B cell (primary cell): Measurements from ENCODE around the gene MLLT6. TPM values are rescaled to one million over a fixed set of nuclear protein-coding genes. Genes with fewer than 3 reads are reported as not detected.

Experiments
- ATAC-seq: fragments of 200-7000 bp; cut with Tn5 transposase; one replicate; pipeline ENCODE4 v1.10.0; 2021; ENCODE audit warnings: low read depth, mild to moderate bottlenecking, moderate number of reproducible peaks, moderate library complexity
- CTCF ChIA-PET: fragments of 350-600 bp; sonication (Branson Sonifier 250); formaldehyde crosslinking; loops from one replicate; lab custom pipeline; 2021; ENCODE audit warnings: antibody characterized with exemption, inconsistent platforms; lab: Charles Lee
- POLR2A ChIA-PET: fragments of 350-600 bp; sonication (Branson Sonifier 250); formaldehyde crosslinking; loops from one replicate; lab custom pipeline; 2021; ENCODE audit warnings: antibody characterized with exemption; lab: Charles Lee
- DNase-seq: peaks from one replicate; pipeline ENCODE4 v3.0.0; 2013
- H2AFZ ChIP-seq: 2 replicates; pipeline ENCODE4 v1.6.1; 2012; ENCODE audit warnings: mild to moderate bottlenecking, low read depth, low read length; ENCODE audit not compliant: insufficient read depth, poor library complexity, severe bottlenecking
- H3K27ac ChIP-seq, 2 donors: 1 replicate in 1 of 2; 2 replicates in 1 of 2; pipeline ENCODE4 v1.5.1; 2012 to 2013; ENCODE audit warnings: low read length in 2 of 2, mild to moderate bottlenecking in 2 of 2, moderate library complexity in 1 of 2
- H3K27me3 ChIP-seq, 4 experiments: fragments of 200-600 bp in 1 of 4; sonication (generic) in 1 of 4; replicated peaks in 1 of 4; 1 replicate in 2 of 4; 2 replicates in 2 of 4; pipeline versions ENCODE4 v1.6.1 to v1.7.0; 2013 to 2016; ENCODE audit warnings: low read length in 3 of 4, mild to moderate bottlenecking in 2 of 4, mixed read lengths in 1 of 4, moderate library complexity in 1 of 4; ENCODE audit not compliant: insufficient read depth in 4 of 4, control insufficient read depth in 3 of 4; ENCODE audit errors: control extremely low read depth in 1 of 4
- H3K36me3 ChIP-seq, 2 experiments: replicated peaks in 1 of 2; 1 replicate in 1 of 2; 2 replicates in 1 of 2; pipeline versions ENCODE4 v1.6.1 to v1.7.1; 2013; ENCODE audit warnings: low read length in 1 of 2; ENCODE audit not compliant: insufficient read depth in 2 of 2, control insufficient read depth in 1 of 2; ENCODE audit errors: control extremely low read depth in 1 of 2, extremely low read depth in 1 of 2
- H3K4me1 ChIP-seq, 2 donors: fragments of 200-600 bp in 1 of 2; sonication (generic) in 1 of 2; 1 replicate in 1 of 2; 2 replicates in 1 of 2; pipeline versions ENCODE4 v1.5.1 to v1.6.1; 2013 to 2017; ENCODE audit warnings: low read length in 2 of 2; ENCODE audit not compliant: control insufficient read depth in 2 of 2, insufficient read depth in 2 of 2
- H3K4me2 ChIP-seq: replicated peaks from 2 replicates; pipeline ENCODE3; 2012; ENCODE audit warnings: mild to moderate bottlenecking, low read depth, low read length; ENCODE audit not compliant: poor library complexity, severe bottlenecking
- H3K4me3 ChIP-seq, 5 experiments: fragments of 200-600 bp in 1 of 5; sonication (generic) in 1 of 5; 1 replicate in 3 of 5; 2 replicates in 2 of 5; pipeline versions ENCODE4 v1.5.1 to v1.7.0; 2011 to 2016; ENCODE audit warnings: low read length in 4 of 5, mild to moderate bottlenecking in 4 of 5, low read depth in 2 of 5, control low read depth in 1 of 5, moderate library complexity in 1 of 5; ENCODE audit not compliant: insufficient read depth in 1 of 5; ENCODE audit errors: control extremely low read depth in 1 of 5, extremely low read depth in 1 of 5
- H3K79me2 ChIP-seq: fragments of 200-600 bp; sonication (generic); one replicate; pipeline ENCODE4 v1.6.0; 2016; ENCODE audit warnings: low read length; ENCODE audit not compliant: control insufficient read depth, insufficient read depth
- H3K9ac ChIP-seq: fragments of 200-600 bp; sonication (generic); 2 replicates; pipeline ENCODE4 v1.6.1; 2017; ENCODE audit warnings: mild to moderate bottlenecking, low read length, moderate library complexity
- H3K9me3 ChIP-seq, 3 donors: one replicate each; pipeline versions ENCODE4 v1.6.1 to v1.7.1; 2013; ENCODE audit warnings: low read length in 2 of 3; ENCODE audit not compliant: control insufficient read depth in 2 of 3, insufficient read depth in 1 of 3; ENCODE audit errors: control extremely low read depth in 1 of 3
- H4K20me1 ChIP-seq: 2 replicates; pipeline ENCODE4 v1.6.0; 2012; ENCODE audit warnings: mild to moderate bottlenecking, low read length; ENCODE audit not compliant: insufficient read depth, control insufficient read depth, poor library complexity, severe bottlenecking
- H3K27ac Mint-ChIP-seq: one replicate; pipeline ENCODE4 v1.8.0; 2021; ENCODE audit warnings: mixed read lengths
- H3K27me3 Mint-ChIP-seq: one replicate; pipeline ENCODE4 v1.8.0; 2021; ENCODE audit warnings: mixed read lengths
- H3K4me1 Mint-ChIP-seq: one replicate; pipeline ENCODE4 v1.8.0; 2021; ENCODE audit warnings: mixed read lengths
- H3K4me3 Mint-ChIP-seq: one replicate; pipeline ENCODE4 v1.8.0; 2021; ENCODE audit warnings: mixed read lengths
- H3K9me3 Mint-ChIP-seq: one replicate; pipeline ENCODE4 v1.8.0; 2022; ENCODE audit warnings: mixed read lengths; ENCODE audit not compliant: insufficient read depth
- EZH2 ChIP-seq: IDR thresholded peaks from 2 replicates; pipeline ENCODE4 v1.6.1; 2012; ENCODE audit warnings: borderline replicate concordance, low read depth, mild to moderate bottlenecking, moderate library complexity, low read length; ENCODE audit not compliant: insufficient read depth, poor library complexity, severe bottlenecking
- WGBS: methylation state at CpG from one replicate; pipeline ENCODE4 v1.1.5; 2013; ENCODE audit warnings: missing lambda C conversion rate; ENCODE audit not compliant: insufficient coverage; 5-methylcytosine and 5-hydroxymethylcytosine counted together
- intact Hi-C: fragments of 100-400 bp; cut with micrococcal nuclease; formaldehyde crosslinking; loops from one replicate; pipeline ENCODE4 v1.10.0; 2022
- polyA plus RNA-seq: library from polyadenylated mRNA; depleted of rRNA; stranded (reverse); fragments of >200 nt; gene quantifications from 2 replicates; pipeline ENCODE4 v1.2.3, GENCODE V29; 2012
- total RNA-seq, 2 donors: library from RNA; stranded (reverse); fragments of 120-200 nt in 1 of 2; gene quantifications; 1 replicate in 1 of 2; 2 replicates in 1 of 2; pipeline versions ENCODE4 v1.2.3 to v1.2.4, GENCODE V29; 2013 to 2022
- TF ChIP-seq, protein P1 (sequence below): fragments of 200-600 bp; IDR thresholded peaks from one replicate; pipeline ENCODE4 v1.8.0; 2022; ENCODE audit warnings: antibody characterized with exemption, mild to moderate bottlenecking

The MLLT6 gene
- total and polyA plus RNA-seq, 2 donors (not counting 1 experiment from before 2014, with no cell fraction given), result 165 to 288 TPM

DNA sequence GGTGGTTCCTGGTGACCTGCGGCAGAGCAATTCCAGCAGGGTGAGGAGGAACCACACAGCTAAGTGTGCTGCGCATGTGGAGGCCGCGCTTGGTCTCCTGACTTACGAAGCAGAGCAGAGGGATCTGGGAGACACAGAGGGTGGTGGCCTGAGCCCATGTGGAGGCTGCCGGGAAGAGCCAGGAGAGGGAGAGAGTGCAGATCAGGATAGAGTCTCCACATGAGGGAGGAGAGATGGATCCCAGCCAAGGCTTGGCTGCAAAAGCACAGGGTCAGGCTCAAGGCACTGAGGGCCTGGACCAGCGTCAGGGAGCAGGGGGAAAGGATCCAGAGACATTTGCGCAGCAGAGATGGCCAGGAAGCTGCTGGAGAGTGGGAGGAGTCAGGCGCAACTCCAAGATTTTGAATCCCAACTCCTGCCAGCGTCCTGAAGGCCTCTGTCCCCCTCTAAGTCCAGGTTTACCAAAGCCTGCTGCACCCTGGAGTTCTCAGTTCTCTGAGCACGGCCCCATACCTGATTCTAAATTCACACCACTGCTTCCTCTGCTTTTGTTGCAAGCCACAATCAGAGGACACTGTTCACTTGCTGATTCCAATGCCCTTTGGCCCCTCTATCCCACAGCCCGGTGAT lies 11.3 kb upstream of the MLLT6 start:
- POLR2A ChIA-PET, result no interaction called here
- no peaks in the 10 kb centered on the region for H3K4me1 ChIP-seq
- no peaks in the 10 kb centered on the region for H3K36me3 ChIP-seq
- peaks cover 7% of the 10 kb centered on the region for H3K27me3 Mint-ChIP-seq
- TF ChIP-seq, protein P1, sequence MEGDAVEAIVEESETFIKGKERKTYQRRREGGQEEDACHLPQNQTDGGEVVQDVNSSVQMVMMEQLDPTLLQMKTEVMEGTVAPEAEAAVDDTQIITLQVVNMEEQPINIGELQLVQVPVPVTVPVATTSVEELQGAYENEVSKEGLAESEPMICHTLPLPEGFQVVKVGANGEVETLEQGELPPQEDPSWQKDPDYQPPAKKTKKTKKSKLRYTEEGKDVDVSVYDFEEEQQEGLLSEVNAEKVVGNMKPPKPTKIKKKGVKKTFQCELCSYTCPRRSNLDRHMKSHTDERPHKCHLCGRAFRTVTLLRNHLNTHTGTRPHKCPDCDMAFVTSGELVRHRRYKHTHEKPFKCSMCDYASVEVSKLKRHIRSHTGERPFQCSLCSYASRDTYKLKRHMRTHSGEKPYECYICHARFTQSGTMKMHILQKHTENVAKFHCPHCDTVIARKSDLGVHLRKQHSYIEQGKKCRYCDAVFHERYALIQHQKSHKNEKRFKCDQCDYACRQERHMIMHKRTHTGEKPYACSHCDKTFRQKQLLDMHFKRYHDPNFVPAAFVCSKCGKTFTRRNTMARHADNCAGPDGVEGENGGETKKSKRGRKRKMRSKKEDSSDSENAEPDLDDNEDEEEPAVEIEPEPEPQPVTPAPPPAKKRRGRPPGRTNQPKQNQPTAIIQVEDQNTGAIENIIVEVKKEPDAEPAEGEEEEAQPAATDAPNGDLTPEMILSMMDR, result no peak
- no peak for TF ChIP-seq EZH2
- no peak overlapping the region for H2AFZ ChIP-seq
- no peaks in the 10 kb centered on the region for H3K9me3 ChIP-seq
- H3K4me2 ChIP-seq, result no peak overlapping the region
- H3K9me3 Mint-ChIP-seq, result no peaks in the 10 kb centered on the region
- no peak overlapping the region for H3K27ac Mint-ChIP-seq
- H3K27me3 ChIP-seq, result no peaks in the 10 kb centered on the region
- CTCF ChIA-PET, result interaction anchor here (4.0 kb wide), 1 partner anchor 42 kb away, joined by 14 read pairs; no protein-coding TSS in a partner anchor
- intact Hi-C loops, result no loop called here
- no peaks in the 10 kb centered on the region for H4K20me1 ChIP-seq
- H3K4me3 Mint-ChIP-seq, result no peak overlapping the region
- no peak overlapping the region for H3K27ac ChIP-seq
- WGBS, result 96% methylated on average over 12 of the region's 12 CpGs
- DNase-seq, result no peak
- no peak overlapping the region for H3K4me3 ChIP-seq
- H3K4me1 Mint-ChIP-seq, result peaks cover 10% of the 10 kb centered on the region
- no peaks in the 10 kb centered on the region for H3K79me2 ChIP-seq
- ATAC-seq, result no peak
- H3K9ac ChIP-seq, result no peak overlapping the region

DNA sequence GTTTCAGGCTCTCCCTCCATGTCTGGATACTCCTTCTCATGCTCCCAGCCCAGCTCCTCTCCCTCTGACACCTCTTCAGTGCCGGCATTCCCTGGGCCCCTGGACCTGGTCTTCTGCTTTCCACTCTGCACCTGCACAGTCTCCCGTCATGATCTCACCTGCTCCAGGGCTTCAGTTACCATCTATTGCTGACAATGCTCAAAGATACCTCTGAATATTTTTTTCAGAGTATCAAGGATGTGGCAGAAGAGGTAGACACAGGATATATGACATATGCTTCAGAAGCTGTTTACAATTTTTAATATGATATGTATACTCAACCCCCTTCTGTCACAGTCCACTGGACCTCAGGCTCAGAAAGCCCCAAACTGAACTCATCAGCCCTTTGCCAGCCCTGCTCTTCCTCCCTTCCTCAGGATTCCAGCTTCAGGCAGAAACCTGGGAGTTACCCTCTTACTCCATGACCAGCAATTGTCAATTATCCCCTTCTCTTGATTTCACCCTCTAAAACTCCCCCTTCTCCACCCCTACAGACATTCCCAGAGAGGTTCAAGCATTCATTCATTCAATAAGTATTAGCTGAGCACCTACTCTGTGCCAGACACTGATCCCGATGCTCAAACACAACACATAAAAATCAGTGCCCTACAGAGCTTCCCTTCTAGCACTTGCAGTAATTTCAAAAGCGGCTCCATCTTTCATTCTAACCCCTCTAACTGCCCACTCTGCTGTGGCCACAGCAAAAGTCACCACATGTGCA lies 7.8 kb upstream of the MLLT6 start:
- Histone ChIP-seq H2AFZ (no peak overlapping the region), H4K20me1 (no peaks in the 10 kb centered on the region), H3K27ac (no peak overlapping the region), H3K4me2 (no peak overlapping the region), H3K4me3 (no peak overlapping the region), H3K4me1 (peaks cover 9 to 15% of the 10 kb centered on the region in 2 donors), H3K79me2 (no peaks in the 10 kb centered on the region), H3K27me3 (no peaks in the 10 kb centered on the region), H3K9ac (no peak overlapping the region), H3K9me3 (no peaks in the 10 kb centered on the region), H3K36me3 (no peaks in the 10 kb centered on the region)
- no peaks in the 10 kb centered on the region for H3K27me3 Mint-ChIP-seq
- intact Hi-C loops, result no loop called here
- H3K4me1 Mint-ChIP-seq, result peaks cover 25% of the 10 kb centered on the region
- CTCF ChIA-PET, result interaction anchor here (0.8 to 4.0 kb wide), 3 partner anchors 13 to 39 kb away, joined by 3 to 14 read pairs (median 3); no protein-coding TSS in a partner anchor
- no peaks in the 10 kb centered on the region for H3K9me3 Mint-ChIP-seq
- ATAC-seq, result no peak
- no peak for DNase-seq
- no peak overlapping the region for H3K4me3 Mint-ChIP-seq
- 100% methylated on average over 3 of the region's 4 CpGs for WGBS
- H3K27ac Mint-ChIP-seq, result no peak overlapping the region
- POLR2A ChIA-PET, result no interaction called here
- TF ChIP-seq, protein P1, result no peak
- TF ChIP-seq EZH2, result no peak
